Measurements from ENCODE around the gene TIAM1.

Gene TIAM1

DNA sequence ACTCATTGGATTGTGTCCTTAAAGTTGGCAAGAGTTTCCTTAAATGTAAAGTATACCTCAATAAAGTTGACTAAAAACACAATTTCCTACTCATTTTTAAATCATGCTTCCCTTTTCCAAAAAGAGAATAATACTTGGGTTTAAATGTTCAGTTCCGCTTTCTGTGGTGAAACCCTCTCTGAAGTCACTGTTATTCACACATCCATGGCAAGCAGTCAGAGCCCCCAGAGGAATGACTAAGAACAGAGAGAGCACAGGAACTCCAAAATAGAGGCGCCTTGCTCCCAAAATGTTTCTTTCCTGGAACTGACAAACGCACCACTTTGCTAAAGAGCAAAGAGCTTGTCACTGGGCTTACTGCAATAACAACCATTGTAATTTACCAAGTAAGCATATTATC is 142.5 kb downstream of the TIAM1 start:
- 95% methylated on average over 3 of the region's 3 CpGs for WGBS
- no peaks in the 10 kb centered on the region for H3K9me3 ChIP-seq (ENCODE audit: insufficient read depth, low read depth, low read length)
- H3K27ac ChIP-seq (ENCODE audit: low read depth, low read length): no peak overlapping the region

GRCh38 chr21:31201144-31201543 is 142.9 kb downstream of the TIAM1 start:
- Histone ChIP-seq H3K4me1 (ENCODE audit: insufficient read depth, low read length) (0 out of 2 replicates have a peak, but pooled peaks cover 4% of the 10 kb centered on the region), H3K27ac (ENCODE audit: low read depth, low read length) (no peak overlapping the region), H3K27me3 (ENCODE audit: insufficient read depth, low read length) (no peaks in the 10 kb centered on the region), H3K9me3 (ENCODE audit: insufficient read depth, low read depth, low read length) (no peaks in the 10 kb centered on the region), H3K4me3 (ENCODE audit: low read length) (no peak overlapping the region), H3K9ac (ENCODE audit: low read depth, low read length) (no peak overlapping the region), H3K36me3 (ENCODE audit: insufficient read depth, low read length) (peaks cover 18% of the 10 kb centered on the region; the same call in 1 of the 2 replicates)
- 88% methylated on average over 2 of the region's 2 CpGs for WGBS

More for the DNA sequence above, 142.5 kb downstream of the TIAM1 start:
- Histone ChIP-seq H3K27me3 (ENCODE audit: insufficient read depth, low read length) (no peaks in the 10 kb centered on the region), H3K4me3 (ENCODE audit: low read length) (no peak overlapping the region), H3K9ac (ENCODE audit: low read depth, low read length) (no peak overlapping the region), H3K36me3 (ENCODE audit: insufficient read depth, low read length) (peaks cover 18% of the 10 kb centered on the region; the same call in 1 of the 2 replicates), H3K4me1 (ENCODE audit: insufficient read depth, low read length) (0 out of 2 replicates have a peak, but pooled peaks cover 4% of the 10 kb centered on the region)

- WGBS: 76% methylated on average over 4 of the region's 4 CpGs
- no peak overlapping the region for H3K9ac ChIP-seq (ENCODE audit: low read depth, low read length)
- H3K4me1 ChIP-seq (ENCODE audit: insufficient read depth, low read length): peaks cover 13% of the 10 kb centered on the region
- no peak overlapping the region for H3K4me3 ChIP-seq (ENCODE audit: low read length)
- H3K27ac ChIP-seq (ENCODE audit: low read depth, low read length): no peak overlapping the region
- H3K36me3 ChIP-seq (ENCODE audit: insufficient read depth, low read length): peaks cover 9% of the 10 kb centered on the region; the same call in 1 of the 2 replicates
- no peaks in the 10 kb centered on the region for H3K27me3 ChIP-seq (ENCODE audit: insufficient read depth, low read length)
- H3K9me3 ChIP-seq (ENCODE audit: insufficient read depth, low read depth, low read length): no peaks in the 10 kb centered on the region
These were observed 145.5 kb downstream of the TIAM1 start for GRCh38 chr21:31198575-31198974.

- Histone ChIP-seq H3K4me1 (ENCODE audit: insufficient read depth, low read length) (peaks cover 13% of the 10 kb centered on the region), H3K27ac (ENCODE audit: low read depth, low read length) (no peak overlapping the region), H3K9ac (ENCODE audit: low read depth, low read length) (no peak overlapping the region), H3K36me3 (ENCODE audit: insufficient read depth, low read length) (peaks cover 16% of the 10 kb centered on the region), H3K9me3 (ENCODE audit: insufficient read depth, low read depth, low read length) (no peaks in the 10 kb centered on the region), H3K27me3 (ENCODE audit: insufficient read depth, low read length) (no peaks in the 10 kb centered on the region), H3K4me3 (ENCODE audit: low read length) (no peak overlapping the region)
- WGBS: 91% methylated on average over 2 of the region's 2 CpGs
These were observed 147.3 kb downstream of the TIAM1 start for GRCh38 chr21:31196724-31197123.

- H3K4me3 ChIP-seq (ENCODE audit: low read length): no peak overlapping the region
These were observed 148.6 kb downstream of the TIAM1 start for GRCh38 chr21:31195334-31196015.

GRCh38 chr21:31194510-31195293 is 149.4 kb downstream of the TIAM1 start:
- Histone ChIP-seq H3K9ac (ENCODE audit: low read depth, low read length) (no peak overlapping the region), H3K4me1 (ENCODE audit: insufficient read depth, low read length) (peaks cover 13% of the 10 kb centered on the region), H3K27me3 (ENCODE audit: insufficient read depth, low read length) (no peaks in the 10 kb centered on the region), H3K9me3 (ENCODE audit: insufficient read depth, low read depth, low read length) (no peaks in the 10 kb centered on the region), H3K27ac (ENCODE audit: low read depth, low read length) (no peak overlapping the region; the same call in 1 of the 2 replicates), H3K36me3 (ENCODE audit: insufficient read depth, low read length) (peaks cover 15% of the 10 kb centered on the region), H3K4me3 (ENCODE audit: low read length) (no peak overlapping the region)
- WGBS: 85% methylated on average over 4 of the region's 5 CpGs

More at GRCh38 chr21:31195334-31196015, 148.6 kb downstream of the TIAM1 start:
- H3K9ac ChIP-seq (ENCODE audit: low read depth, low read length): no peak overlapping the region
- H3K9me3 ChIP-seq (ENCODE audit: insufficient read depth, low read depth, low read length): no peaks in the 10 kb centered on the region
- no peak overlapping the region for H3K27ac ChIP-seq (ENCODE audit: low read depth, low read length)
- H3K36me3 ChIP-seq (ENCODE audit: insufficient read depth, low read length): peaks cover 15% of the 10 kb centered on the region
- H3K27me3 ChIP-seq (ENCODE audit: insufficient read depth, low read length): no peaks in the 10 kb centered on the region
- peaks cover 13% of the 10 kb centered on the region for H3K4me1 ChIP-seq (ENCODE audit: insufficient read depth, low read length)
- WGBS: 97% methylated on average over 5 of the region's 5 CpGs

- WGBS: 84% methylated on average over 12 of the region's 12 CpGs
- H3K9me3 ChIP-seq (ENCODE audit: insufficient read depth, low read depth, low read length): no peaks in the 10 kb centered on the region
These were observed 150.3 kb downstream of the TIAM1 start for GRCh38 chr21:31193761-31194160.

DNA sequence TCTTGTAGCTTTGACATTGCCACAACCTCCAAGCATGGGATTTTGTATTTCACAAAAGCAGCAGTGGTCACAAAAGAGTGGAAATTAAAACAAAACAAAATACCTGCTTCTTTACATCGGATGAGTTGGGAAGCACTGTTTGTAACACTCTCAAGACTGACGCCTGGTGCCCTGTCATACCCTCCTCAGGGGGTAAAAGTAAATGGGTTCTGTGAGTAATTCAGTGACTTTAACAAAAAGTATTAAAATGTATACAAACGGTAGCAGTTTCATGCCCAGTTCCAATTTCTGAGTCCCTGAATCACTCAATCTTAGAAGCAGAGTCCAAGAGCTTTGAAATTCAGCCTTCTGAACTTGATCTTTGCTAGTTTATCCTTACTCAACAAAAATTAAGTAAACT is 152.5 kb downstream of the TIAM1 start:
- H3K4me1 ChIP-seq (ENCODE audit: insufficient read depth, low read length): peaks cover 28% of the 10 kb centered on the region
- 90% methylated on average over 3 of the region's 3 CpGs for WGBS
- H3K9me3 ChIP-seq (ENCODE audit: insufficient read depth, low read depth, low read length): no peaks in the 10 kb centered on the region
- peaks cover 15% of the 10 kb centered on the region for H3K36me3 ChIP-seq (ENCODE audit: insufficient read depth, low read length)
- no peak overlapping the region for H3K9ac ChIP-seq (ENCODE audit: low read depth, low read length)
- H3K4me3 ChIP-seq (ENCODE audit: low read length): no peak overlapping the region
- no peaks in the 10 kb centered on the region for H3K27me3 ChIP-seq (ENCODE audit: insufficient read depth, low read length)
- no peak overlapping the region for H3K27ac ChIP-seq (ENCODE audit: low read depth, low read length)

More at GRCh38 chr21:31193761-31194160, 150.3 kb downstream of the TIAM1 start:
- H3K9ac ChIP-seq (ENCODE audit: low read depth, low read length): no peak overlapping the region
- H3K27me3 ChIP-seq (ENCODE audit: insufficient read depth, low read length): no peaks in the 10 kb centered on the region
- no peak overlapping the region for H3K27ac ChIP-seq (ENCODE audit: low read depth, low read length)
- H3K4me1 ChIP-seq (ENCODE audit: insufficient read depth, low read length): peaks cover 13% of the 10 kb centered on the region
- H3K4me3 ChIP-seq (ENCODE audit: low read length): no peak overlapping the region
- H3K36me3 ChIP-seq (ENCODE audit: insufficient read depth, low read length): peaks cover 15% of the 10 kb centered on the region

DNA sequence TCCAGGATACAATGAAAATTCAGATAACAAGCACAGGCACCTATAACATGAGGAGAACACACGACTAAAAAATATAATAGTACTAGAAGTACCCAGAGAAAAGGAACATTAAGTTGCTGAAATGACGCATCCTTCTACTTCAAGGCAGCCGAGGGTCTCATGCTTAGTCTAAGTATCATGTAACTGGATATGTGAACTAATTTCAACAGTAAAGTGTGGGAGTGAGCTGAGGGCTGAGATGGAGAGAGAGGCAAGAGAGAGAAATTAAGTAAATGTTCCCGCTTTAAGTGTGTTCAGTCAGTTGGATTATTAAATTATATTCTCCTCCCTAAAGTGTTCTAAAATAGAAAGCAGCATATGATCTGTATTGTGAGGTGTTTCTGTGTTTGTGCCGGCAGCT is 153.5 kb downstream of the TIAM1 start:
- H3K36me3 ChIP-seq (ENCODE audit: insufficient read depth, low read length): peaks cover 18% of the 10 kb centered on the region
- H3K27ac ChIP-seq (ENCODE audit: low read depth, low read length): no peak overlapping the region
- WGBS: over 99% methylated on average over 3 of the region's 5 CpGs
- H3K4me1 ChIP-seq (ENCODE audit: insufficient read depth, low read length): peaks cover 28% of the 10 kb centered on the region
- H3K9me3 ChIP-seq (ENCODE audit: insufficient read depth, low read depth, low read length): no peaks in the 10 kb centered on the region
- H3K9ac ChIP-seq (ENCODE audit: low read depth, low read length): no peak overlapping the region
- H3K27me3 ChIP-seq (ENCODE audit: insufficient read depth, low read length): no peaks in the 10 kb centered on the region
- H3K4me3 ChIP-seq (ENCODE audit: low read length): no peak overlapping the region

DNA sequence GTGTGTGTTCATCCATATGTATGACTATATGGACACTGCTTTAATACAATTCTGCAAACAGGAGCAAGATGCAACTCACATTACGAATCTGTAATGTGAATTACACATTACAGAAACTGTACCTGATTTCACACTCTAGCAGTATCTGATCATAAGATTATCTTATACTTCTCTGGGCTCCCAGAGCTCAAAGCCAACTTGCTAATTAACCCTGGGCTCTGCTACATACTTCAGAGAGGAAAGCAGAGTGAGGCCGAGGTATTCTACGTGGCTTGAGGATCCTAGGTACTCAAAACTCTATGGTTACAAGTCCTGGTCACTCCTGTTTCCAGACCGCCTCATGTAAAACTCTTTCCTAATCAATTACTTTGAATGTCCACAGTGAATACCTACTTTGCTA is 156.6 kb downstream of the TIAM1 start:
- H3K9ac ChIP-seq (ENCODE audit: low read depth, low read length): no peak overlapping the region
- H3K27ac ChIP-seq (ENCODE audit: low read depth, low read length): no peak overlapping the region
- peaks cover 15% of the 10 kb centered on the region; the same call in 1 of the 2 replicates for H3K36me3 ChIP-seq (ENCODE audit: insufficient read depth, low read length)
- WGBS: 85% methylated on average over 4 of the region's 4 CpGs
- peaks cover 15% of the 10 kb centered on the region; the same call in 1 of the 2 replicates for H3K4me1 ChIP-seq (ENCODE audit: insufficient read depth, low read length)
- H3K4me3 ChIP-seq (ENCODE audit: low read length): no peak overlapping the region
- H3K9me3 ChIP-seq (ENCODE audit: insufficient read depth, low read depth, low read length): no peaks in the 10 kb centered on the region
- H3K27me3 ChIP-seq (ENCODE audit: insufficient read depth, low read length): no peaks in the 10 kb centered on the region

- no peaks in the 10 kb centered on the region for H3K27me3 ChIP-seq (ENCODE audit: insufficient read depth, low read length)
- no peaks in the 10 kb centered on the region for H3K9me3 ChIP-seq (ENCODE audit: insufficient read depth, low read depth, low read length)
- peak overlapping the region; percentile 24; the same call in 1 of the 2 replicates for H3K27ac ChIP-seq (ENCODE audit: low read depth, low read length)
- peaks cover 16% of the 10 kb centered on the region; the same call in 1 of the 2 replicates for H3K36me3 ChIP-seq (ENCODE audit: insufficient read depth, low read length)
- 68% methylated on average over 4 of the region's 4 CpGs for WGBS
- H3K9ac ChIP-seq (ENCODE audit: low read depth, low read length): no peak overlapping the region
- H3K4me1 ChIP-seq (ENCODE audit: insufficient read depth, low read length): peaks cover 15% of the 10 kb centered on the region; the same call in 1 of the 2 replicates
- H3K4me3 ChIP-seq (ENCODE audit: low read length): no peak overlapping the region
These were observed 157.1 kb downstream of the TIAM1 start for GRCh38 chr21:31186916-31187315.

Measured in HUES64 (cell line).